ENCODE results near the gene PDCD1LG2. TPM values are rescaled to one million over a fixed set of nuclear protein-coding genes. Genes with fewer than 3 reads are reported as not detected.

Gene PDCD1LG2
- polyA plus RNA-seq, 3 donors = 0.16 to 0.41 (median 0.17) TPM

DNA sequence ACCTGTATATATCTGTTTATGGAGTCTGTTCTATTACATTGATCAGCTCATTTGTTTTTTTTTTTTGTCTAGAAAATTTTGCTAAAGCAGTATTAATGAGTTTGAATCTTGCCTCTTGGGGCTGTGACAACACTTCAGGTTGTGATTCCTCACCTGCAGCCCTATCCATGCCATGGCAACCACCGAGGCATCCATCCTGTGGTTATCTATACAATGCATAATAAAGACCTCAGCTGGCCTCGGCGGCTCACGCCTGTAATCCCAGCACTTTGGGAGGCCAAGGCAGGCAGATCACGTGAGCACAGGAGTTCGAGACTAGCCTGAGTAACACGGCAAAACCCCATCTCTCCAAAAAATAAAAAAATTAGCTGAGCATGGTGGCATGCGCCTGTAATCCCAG lies 28.1 kb upstream of the PDCD1LG2 start:
- TF ChIP-seq CTCF (IDR thresholded peaks at IDR 0.05) = no peak
- Mint-ChIP-seq H3K27ac (no peak overlapping the region), H3K27me3 (ENCODE audit: low read depth in 3 of 3) (peaks cover 0 to 4% (median 0%) of the 10 kb centered on the region in 3 donors), H3K36me3 (no peaks in the 10 kb centered on the region), H3K4me1 (peaks cover 17% of the 10 kb centered on the region), H3K4me3 (no peak overlapping the region), H3K9me3 (no peaks in the 10 kb centered on the region)
- H3K79me2 ChIP-seq (ENCODE audit: insufficient read depth, low read length) = no peaks in the 10 kb centered on the region
- H3K9ac ChIP-seq (ENCODE audit: insufficient read depth, low read length, poor library complexity, severe bottlenecking) = no peak overlapping the region
- H2AFZ ChIP-seq (ENCODE audit: insufficient read depth, low read depth, low read length, poor library complexity, severe bottlenecking) = no peak overlapping the region
- no peaks in the 10 kb centered on the region for H3K9me3 ChIP-seq (replicated peaks in 1 of 2; ENCODE audit: control insufficient read depth in 1 of 2, insufficient read depth in 1 of 2, low read length in 2 of 2)
- no peak overlapping the region for H3K27ac ChIP-seq (ENCODE audit: low read depth in 1 of 2, low read length in 2 of 2)
- H4K20me1 ChIP-seq (ENCODE audit: insufficient read depth, low read length) = no peaks in the 10 kb centered on the region
- H3K36me3 ChIP-seq (replicated peaks in 1 of 2; ENCODE audit: control insufficient read depth in 1 of 2, insufficient read depth in 2 of 2, low read length in 2 of 2) = no peaks in the 10 kb centered on the region
- H3K4me2 ChIP-seq (replicated peaks; ENCODE audit: extremely low read depth, low read length, poor library complexity, severe bottlenecking) = no peak overlapping the region
- no peak for DNase-seq
- WGBS (ENCODE audit: insufficient coverage) = 88% methylated on average over 3 of the region's 8 CpGs
- H3K4me3 ChIP-seq (replicated peaks in 1 of 3; ENCODE audit: low read depth in 2 of 3, low read length in 3 of 3) = no peak overlapping the region
- intact Hi-C loops (cut with micrococcal nuclease) = no loop called here
- peaks cover 2 to 10% of the 10 kb centered on the region in 2 donors for H3K4me1 ChIP-seq (ENCODE audit: control insufficient read depth in 1 of 2, insufficient read depth in 2 of 2, low read length in 2 of 2)
- H3K27me3 ChIP-seq (ENCODE audit: control insufficient read depth in 2 of 2, insufficient read depth in 2 of 2, low read length in 2 of 2) = no peaks in the 10 kb centered on the region

DNA sequence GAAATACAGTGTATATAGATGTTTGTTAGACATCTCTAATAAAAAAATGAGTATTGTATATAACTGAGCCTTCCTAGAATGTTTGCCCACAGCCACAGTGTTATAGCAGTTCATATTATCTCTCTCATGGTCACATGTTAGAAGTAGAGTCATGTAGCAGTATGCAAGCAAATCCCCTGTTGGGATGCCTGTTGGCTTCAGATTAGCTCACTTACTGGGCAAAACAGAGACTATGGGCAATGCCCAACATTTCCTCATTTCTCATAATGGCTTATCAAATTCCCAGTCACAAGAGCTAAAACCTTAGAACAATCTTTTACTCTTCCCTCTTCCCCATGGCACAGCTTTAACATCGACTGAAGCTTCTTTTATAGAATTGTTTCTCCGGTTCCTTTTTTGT lies 27.0 kb upstream of the PDCD1LG2 start:
- no peaks in the 10 kb centered on the region for H3K9me3 ChIP-seq (replicated peaks in 1 of 2; ENCODE audit: control insufficient read depth in 1 of 2, insufficient read depth in 1 of 2, low read length in 2 of 2)
- no peak overlapping the region for H3K4me3 ChIP-seq (replicated peaks in 1 of 3; ENCODE audit: low read depth in 2 of 3, low read length in 3 of 3)
- Mint-ChIP-seq H3K9me3 (no peaks in the 10 kb centered on the region), H3K27me3 (ENCODE audit: low read depth in 3 of 3) (peaks cover 0 to 4% (median 0%) of the 10 kb centered on the region in 3 donors), H3K27ac (no peak overlapping the region), H3K36me3 (no peaks in the 10 kb centered on the region), H3K4me3 (no peak overlapping the region), H3K4me1 (peaks cover 15% of the 10 kb centered on the region)
- intact Hi-C loops (cut with micrococcal nuclease) = no loop called here
- WGBS (ENCODE audit: insufficient coverage) = no CpG with 5 or more reads among the region's 2 CpGs
- DNase-seq = no peak
- H3K27me3 ChIP-seq (ENCODE audit: control insufficient read depth in 2 of 2, insufficient read depth in 2 of 2, low read length in 2 of 2) = no peaks in the 10 kb centered on the region
- no peak for TF ChIP-seq CTCF (IDR thresholded peaks at IDR 0.05)
- no peak overlapping the region for H2AFZ ChIP-seq (ENCODE audit: insufficient read depth, low read depth, low read length, poor library complexity, severe bottlenecking)
- no peaks in the 10 kb centered on the region for H3K79me2 ChIP-seq (ENCODE audit: insufficient read depth, low read length)
- no peaks in the 10 kb centered on the region for H4K20me1 ChIP-seq (ENCODE audit: insufficient read depth, low read length)
- H3K4me2 ChIP-seq (replicated peaks; ENCODE audit: extremely low read depth, low read length, poor library complexity, severe bottlenecking) = no peak overlapping the region
- H3K36me3 ChIP-seq (replicated peaks in 1 of 2; ENCODE audit: control insufficient read depth in 1 of 2, insufficient read depth in 2 of 2, low read length in 2 of 2) = no peaks in the 10 kb centered on the region
- H3K4me1 ChIP-seq (ENCODE audit: control insufficient read depth in 1 of 2, insufficient read depth in 2 of 2, low read length in 2 of 2) = peaks cover 2% of the 10 kb centered on the region in 2 donors
- H3K27ac ChIP-seq (ENCODE audit: low read depth in 1 of 2, low read length in 2 of 2) = no peak overlapping the region
- no peak overlapping the region for H3K9ac ChIP-seq (ENCODE audit: insufficient read depth, low read length, poor library complexity, severe bottlenecking)
